ENCODE data around the gene HDAC9. TPM values are rescaled to one million over a fixed set of nuclear protein-coding genes. Genes with fewer than 3 reads are reported as not detected.

The HDAC9 gene
- total RNA-seq, 1 experiment from 2014 or later, result 17.1 TPM

DNA sequence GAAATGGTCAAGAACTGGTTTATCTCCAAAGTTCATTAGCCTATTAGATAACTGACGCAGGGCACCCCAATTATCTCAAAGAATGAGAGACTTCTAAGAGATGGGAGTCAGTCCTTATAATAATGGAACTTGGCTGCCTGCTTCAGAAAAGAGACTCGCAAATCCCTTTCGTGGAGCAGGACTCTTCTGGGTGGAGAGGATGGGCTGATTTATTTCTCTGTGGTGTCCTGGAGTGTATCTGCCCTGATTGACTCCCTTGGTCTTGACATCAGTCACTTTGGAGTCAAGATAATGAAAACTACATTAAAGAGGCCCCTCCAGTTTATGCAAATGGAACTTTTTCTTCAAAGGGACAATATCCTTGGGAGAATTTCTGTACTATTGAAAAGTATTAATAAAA, 198.9 kb downstream of the HDAC9 start:
- Histone ChIP-seq H3K36me3 (ENCODE audit: control insufficient read depth, insufficient read depth, low read length) (no peaks in the 10 kb centered on the region), H3K4me1 (ENCODE audit: control insufficient read depth, insufficient read depth, low read length) (no peaks in the 10 kb centered on the region), H3K4me3 (ENCODE audit: low read depth in 2 of 2, low read length in 2 of 2) (no peak overlapping the region), H3K27ac (ENCODE audit: low read length) (peak overlapping the region; percentile 8; the same call in 1 of the 2 replicates), H3K27me3 (ENCODE audit: control insufficient read depth, insufficient read depth, low read length) (no peaks in the 10 kb centered on the region), H3K9me3 (ENCODE audit: control insufficient read depth, insufficient read depth, low read depth, low read length) (no peaks in the 10 kb centered on the region; the same call in 1 of the 2 replicates)
- no TSS peak for BruUV-seq (replicated peaks)
- no peak for ATAC-seq
- ChIA-PET CTCF (no interaction called here), POLR2A (no interaction called here)
- in situ Hi-C loops (cut with HindIII; ENCODE audit: low pct_unique_long_range_greater_than_20kb, low sequenced_read_pairs) (no loop called here), intact Hi-C loops (cut with micrococcal nuclease; ENCODE audit: unreplicated experiment) (no loop called here)
- DNase-seq (ENCODE audit: low read depth, low spot score), result no peak
- TF ChIP-seq, protein P1, sequence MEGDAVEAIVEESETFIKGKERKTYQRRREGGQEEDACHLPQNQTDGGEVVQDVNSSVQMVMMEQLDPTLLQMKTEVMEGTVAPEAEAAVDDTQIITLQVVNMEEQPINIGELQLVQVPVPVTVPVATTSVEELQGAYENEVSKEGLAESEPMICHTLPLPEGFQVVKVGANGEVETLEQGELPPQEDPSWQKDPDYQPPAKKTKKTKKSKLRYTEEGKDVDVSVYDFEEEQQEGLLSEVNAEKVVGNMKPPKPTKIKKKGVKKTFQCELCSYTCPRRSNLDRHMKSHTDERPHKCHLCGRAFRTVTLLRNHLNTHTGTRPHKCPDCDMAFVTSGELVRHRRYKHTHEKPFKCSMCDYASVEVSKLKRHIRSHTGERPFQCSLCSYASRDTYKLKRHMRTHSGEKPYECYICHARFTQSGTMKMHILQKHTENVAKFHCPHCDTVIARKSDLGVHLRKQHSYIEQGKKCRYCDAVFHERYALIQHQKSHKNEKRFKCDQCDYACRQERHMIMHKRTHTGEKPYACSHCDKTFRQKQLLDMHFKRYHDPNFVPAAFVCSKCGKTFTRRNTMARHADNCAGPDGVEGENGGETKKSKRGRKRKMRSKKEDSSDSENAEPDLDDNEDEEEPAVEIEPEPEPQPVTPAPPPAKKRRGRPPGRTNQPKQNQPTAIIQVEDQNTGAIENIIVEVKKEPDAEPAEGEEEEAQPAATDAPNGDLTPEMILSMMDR (IDR thresholded peaks at IDR 0.05), result no peak
- TF ChIP-seq SIN3A (IDR thresholded peaks at IDR 0.05; ENCODE audit: borderline replicate concordance, insufficient read depth, low read depth, low read length), result no peak
- TF ChIP-seq, protein P2, sequence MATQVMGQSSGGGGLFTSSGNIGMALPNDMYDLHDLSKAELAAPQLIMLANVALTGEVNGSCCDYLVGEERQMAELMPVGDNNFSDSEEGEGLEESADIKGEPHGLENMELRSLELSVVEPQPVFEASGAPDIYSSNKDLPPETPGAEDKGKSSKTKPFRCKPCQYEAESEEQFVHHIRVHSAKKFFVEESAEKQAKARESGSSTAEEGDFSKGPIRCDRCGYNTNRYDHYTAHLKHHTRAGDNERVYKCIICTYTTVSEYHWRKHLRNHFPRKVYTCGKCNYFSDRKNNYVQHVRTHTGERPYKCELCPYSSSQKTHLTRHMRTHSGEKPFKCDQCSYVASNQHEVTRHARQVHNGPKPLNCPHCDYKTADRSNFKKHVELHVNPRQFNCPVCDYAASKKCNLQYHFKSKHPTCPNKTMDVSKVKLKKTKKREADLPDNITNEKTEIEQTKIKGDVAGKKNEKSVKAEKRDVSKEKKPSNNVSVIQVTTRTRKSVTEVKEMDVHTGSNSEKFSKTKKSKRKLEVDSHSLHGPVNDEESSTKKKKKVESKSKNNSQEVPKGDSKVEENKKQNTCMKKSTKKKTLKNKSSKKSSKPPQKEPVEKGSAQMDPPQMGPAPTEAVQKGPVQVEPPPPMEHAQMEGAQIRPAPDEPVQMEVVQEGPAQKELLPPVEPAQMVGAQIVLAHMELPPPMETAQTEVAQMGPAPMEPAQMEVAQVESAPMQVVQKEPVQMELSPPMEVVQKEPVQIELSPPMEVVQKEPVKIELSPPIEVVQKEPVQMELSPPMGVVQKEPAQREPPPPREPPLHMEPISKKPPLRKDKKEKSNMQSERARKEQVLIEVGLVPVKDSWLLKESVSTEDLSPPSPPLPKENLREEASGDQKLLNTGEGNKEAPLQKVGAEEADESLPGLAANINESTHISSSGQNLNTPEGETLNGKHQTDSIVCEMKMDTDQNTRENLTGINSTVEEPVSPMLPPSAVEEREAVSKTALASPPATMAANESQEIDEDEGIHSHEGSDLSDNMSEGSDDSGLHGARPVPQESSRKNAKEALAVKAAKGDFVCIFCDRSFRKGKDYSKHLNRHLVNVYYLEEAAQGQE (IDR thresholded peaks at IDR 0.05; ENCODE audit: insufficient read depth in 1 of 2, low read depth in 2 of 2, low read length in 1 of 2), result no peak
- TF ChIP-seq TCF7L2 (IDR thresholded peaks at IDR 0.05; ENCODE audit: low read depth, low read length), result no peak
- TF ChIP-seq POLR2AphosphoS5 (IDR thresholded peaks at IDR 0.05; ENCODE audit: low read depth, low read length), result no peak

DNA sequence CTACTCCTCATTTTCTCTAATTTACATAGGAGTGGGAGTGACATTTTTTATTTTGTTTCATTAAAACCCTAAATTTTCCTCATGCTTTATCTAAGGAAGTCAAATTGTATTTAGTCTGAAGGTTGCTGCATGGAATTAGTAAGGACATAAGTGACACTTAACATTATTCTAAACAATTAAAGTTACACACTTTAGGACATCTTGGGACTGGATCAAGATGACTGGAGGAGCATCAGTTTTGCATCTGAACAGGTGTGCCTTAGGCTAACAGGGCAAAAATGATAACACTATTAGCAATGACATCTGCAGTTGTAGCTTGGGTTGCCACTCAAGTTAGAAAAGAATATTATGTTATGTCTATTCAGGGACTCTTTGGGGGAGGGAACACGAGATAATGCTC, 199.4 kb downstream of the HDAC9 start:
- POLR2A ChIA-PET, result no interaction called here
- no peaks in the 10 kb centered on the region for H3K4me1 ChIP-seq (ENCODE audit: control insufficient read depth, insufficient read depth, low read length)

More for the DNA sequence above, 199.4 kb downstream of the HDAC9 start:
- Histone ChIP-seq H3K27ac (ENCODE audit: low read length) (no peak overlapping the region), H3K9me3 (ENCODE audit: control insufficient read depth, insufficient read depth, low read depth, low read length) (no peaks in the 10 kb centered on the region; the same call in 1 of the 2 replicates), H3K4me3 (ENCODE audit: low read depth in 2 of 2, low read length in 2 of 2) (no peak overlapping the region), H3K36me3 (ENCODE audit: control insufficient read depth, insufficient read depth, low read length) (no peaks in the 10 kb centered on the region), H3K27me3 (ENCODE audit: control insufficient read depth, insufficient read depth, low read length) (no peaks in the 10 kb centered on the region)
- BruUV-seq (replicated peaks), result no TSS peak
- ATAC-seq (no peak), DNase-seq (ENCODE audit: low read depth, low spot score) (no peak)
- CTCF ChIA-PET, result no interaction called here
- in situ Hi-C loops (cut with HindIII; ENCODE audit: low pct_unique_long_range_greater_than_20kb, low sequenced_read_pairs), result no loop called here
- intact Hi-C loops (cut with micrococcal nuclease; ENCODE audit: unreplicated experiment), result no loop called here
- TF ChIP-seq SIN3A (IDR thresholded peaks at IDR 0.05; ENCODE audit: borderline replicate concordance, insufficient read depth, low read depth, low read length), result no peak
- TF ChIP-seq, protein P1 (IDR thresholded peaks at IDR 0.05), result no peak
- no peak for TF ChIP-seq TCF7L2 (IDR thresholded peaks at IDR 0.05; ENCODE audit: low read depth, low read length)
- TF ChIP-seq, protein P2 (IDR thresholded peaks at IDR 0.05; ENCODE audit: insufficient read depth in 1 of 2, low read depth in 2 of 2, low read length in 1 of 2), result no peak
- no peak for TF ChIP-seq POLR2AphosphoS5 (IDR thresholded peaks at IDR 0.05; ENCODE audit: low read depth, low read length)
